Measurements from ENCODE around the gene THSD4.

THSD4 gene

GRCh38 chr15:71811036-71811736 lies 695.9 kb downstream of the THSD4 start:
- H3K36me3 Mint-ChIP-seq (ENCODE audit: low read depth), result no peaks in the 10 kb centered on the region
- H3K4me1 Mint-ChIP-seq (ENCODE audit: low read depth), result no peaks in the 10 kb centered on the region
- H3K27me3 Mint-ChIP-seq, result no peaks in the 10 kb centered on the region
- H3K27ac Mint-ChIP-seq, result no peak overlapping the region
- H3K4me3 Mint-ChIP-seq, result no peak overlapping the region
- H3K9me3 Mint-ChIP-seq, result no peaks in the 10 kb centered on the region
- intact Hi-C loops (cut with micrococcal nuclease), result no loop called here

GRCh38 chr15:71811752-71812735 lies 696.8 kb downstream of the THSD4 start:
- intact Hi-C loops (cut with micrococcal nuclease), result no loop called here
- no peaks in the 10 kb centered on the region for H3K9me3 Mint-ChIP-seq
- H3K27me3 Mint-ChIP-seq, result no peaks in the 10 kb centered on the region
- H3K4me1 Mint-ChIP-seq (ENCODE audit: low read depth), result no peaks in the 10 kb centered on the region
- no peak overlapping the region for H3K4me3 Mint-ChIP-seq
- no peaks in the 10 kb centered on the region for H3K36me3 Mint-ChIP-seq (ENCODE audit: low read depth)
- no peak overlapping the region for H3K27ac Mint-ChIP-seq

DNA sequence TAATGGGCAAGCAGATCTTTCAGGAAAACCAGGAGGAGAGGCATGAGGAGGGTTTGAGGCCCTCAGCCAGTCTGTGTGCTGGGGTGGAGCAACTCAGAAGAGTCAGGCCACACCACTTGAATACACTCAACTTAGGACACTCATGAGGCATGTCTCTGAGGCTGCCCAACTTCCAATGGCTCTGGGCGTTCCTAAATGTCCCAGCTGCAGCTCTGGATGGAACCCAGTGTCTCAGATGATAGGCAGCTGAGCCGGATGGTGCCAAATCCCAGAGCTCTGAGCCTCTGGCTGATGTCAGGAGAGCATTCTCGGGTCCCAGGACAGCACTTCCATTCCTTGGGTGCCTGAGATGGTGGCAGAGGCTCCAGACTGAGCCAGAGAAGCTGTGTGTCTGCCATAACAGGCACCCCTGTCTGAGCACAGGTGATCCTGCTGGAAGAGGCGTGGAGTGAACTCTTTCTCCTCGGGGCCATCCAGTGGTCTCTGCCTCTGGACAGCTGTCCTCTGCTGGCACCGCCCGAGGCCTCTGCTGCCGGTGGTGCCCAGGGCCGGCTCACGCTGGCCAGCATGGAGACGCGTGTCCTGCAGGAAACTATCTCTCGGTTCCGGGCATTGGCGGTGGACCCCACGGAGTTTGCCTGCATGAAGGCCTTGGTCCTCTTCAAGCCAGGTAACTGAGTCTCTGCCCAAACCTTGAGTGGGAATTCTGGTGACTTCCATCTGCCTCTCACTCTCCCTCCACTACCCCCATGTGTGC lies 697.9 kb downstream of the THSD4 start:
- H3K4me1 Mint-ChIP-seq (ENCODE audit: low read depth), result no peaks in the 10 kb centered on the region
- peaks cover 9% of the 10 kb centered on the region for H3K9me3 Mint-ChIP-seq
- H3K27me3 Mint-ChIP-seq, result no peaks in the 10 kb centered on the region
- H3K27ac Mint-ChIP-seq, result no peak overlapping the region
- H3K36me3 Mint-ChIP-seq (ENCODE audit: low read depth), result no peaks in the 10 kb centered on the region
- no peak overlapping the region for H3K4me3 Mint-ChIP-seq
- intact Hi-C loops (cut with micrococcal nuclease), result no loop called here

DNA sequence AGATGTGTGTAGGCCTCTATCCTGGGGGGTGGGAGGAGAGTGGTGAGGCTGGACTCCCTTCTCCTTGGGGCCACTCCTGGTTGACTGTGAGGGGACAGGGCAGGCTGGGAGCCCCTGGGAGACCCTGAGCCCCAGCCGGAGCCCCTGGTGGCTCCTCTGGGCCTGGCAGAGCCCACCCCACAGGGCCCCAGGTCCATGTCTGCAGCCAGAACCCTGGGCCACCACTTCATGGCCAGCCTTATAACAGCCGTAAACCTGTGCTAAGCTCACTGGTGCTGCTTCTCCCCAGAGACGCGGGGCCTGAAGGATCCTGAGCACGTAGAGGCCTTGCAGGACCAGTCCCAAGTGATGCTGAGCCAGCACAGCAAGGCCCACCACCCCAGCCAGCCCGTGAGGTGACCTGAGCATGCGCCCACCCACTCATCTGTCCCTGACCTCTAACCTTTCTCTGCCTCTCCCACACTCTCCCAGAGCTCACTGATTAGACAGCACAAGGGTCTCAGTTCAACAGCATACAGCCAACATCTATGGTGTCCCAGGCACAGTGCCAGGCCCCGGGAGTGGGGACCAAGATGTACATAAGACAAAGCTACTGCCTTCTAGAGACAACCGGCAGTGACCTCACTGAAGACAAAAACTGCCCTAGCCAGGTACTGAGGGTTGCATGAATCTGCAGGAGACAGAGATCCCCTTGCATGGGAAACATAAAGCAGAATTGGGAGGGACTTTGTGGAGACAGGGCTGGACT lies 698.6 kb downstream of the THSD4 start:
- Mint-ChIP-seq H3K4me1 (ENCODE audit: low read depth) (no peaks in the 10 kb centered on the region), H3K27me3 (no peaks in the 10 kb centered on the region), H3K4me3 (no peak overlapping the region), H3K27ac (no peak overlapping the region), H3K36me3 (ENCODE audit: low read depth) (no peaks in the 10 kb centered on the region), H3K9me3 (peaks cover 15% of the 10 kb centered on the region)
- intact Hi-C loops (cut with micrococcal nuclease), result no loop called here

- H3K4me1 Mint-ChIP-seq (ENCODE audit: low read depth), result no peaks in the 10 kb centered on the region
- H3K27ac Mint-ChIP-seq, result no peak overlapping the region
- H3K27me3 Mint-ChIP-seq, result no peaks in the 10 kb centered on the region
- peaks cover 28% of the 10 kb centered on the region for H3K9me3 Mint-ChIP-seq
- intact Hi-C loops (cut with micrococcal nuclease), result no loop called here
- no peaks in the 10 kb centered on the region for H3K36me3 Mint-ChIP-seq (ENCODE audit: low read depth)
- no peak overlapping the region for H3K4me3 Mint-ChIP-seq
Measured at GRCh38 chr15:71815301-71815700, 700.0 kb downstream of the THSD4 start.

- Mint-ChIP-seq H3K36me3 (ENCODE audit: low read depth) (peaks cover 10% of the 10 kb centered on the region), H3K9me3 (peaks cover 48% of the 10 kb centered on the region), H3K4me3 (no peak overlapping the region), H3K27me3 (no peaks in the 10 kb centered on the region), H3K4me1 (ENCODE audit: low read depth) (no peaks in the 10 kb centered on the region), H3K27ac (no peak overlapping the region)
- intact Hi-C loops (cut with micrococcal nuclease), result no loop called here
Measured at GRCh38 chr15:71817351-71817750, 702.1 kb downstream of the THSD4 start.

DNA sequence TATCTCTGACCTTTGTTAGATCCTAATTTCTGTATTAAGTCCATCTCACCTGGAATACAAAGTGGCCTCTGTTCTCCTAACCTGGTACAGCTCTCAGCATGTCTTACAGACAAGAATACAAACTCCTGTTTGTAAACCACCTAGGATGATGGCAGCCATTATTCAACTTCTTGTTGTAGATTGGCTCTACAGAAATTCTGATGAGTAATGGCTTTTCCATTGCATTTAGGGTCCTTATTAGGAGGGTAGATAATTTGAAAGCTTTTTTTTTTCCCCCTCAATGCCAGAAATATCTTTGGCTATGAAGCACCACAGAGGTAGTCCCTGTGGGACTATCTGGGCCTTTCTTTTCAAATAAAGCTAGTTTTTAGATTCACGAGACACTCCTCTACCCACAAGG lies 704.9 kb downstream of the THSD4 start:
- Mint-ChIP-seq H3K4me3 (no peak overlapping the region), H3K9me3 (peaks cover 68% of the 10 kb centered on the region)

GRCh38 chr15:71821547-71822129 lies 706.4 kb downstream of the THSD4 start:
- peaks cover 68% of the 10 kb centered on the region for H3K9me3 Mint-ChIP-seq
- no peaks in the 10 kb centered on the region for H3K4me1 Mint-ChIP-seq (ENCODE audit: low read depth)
- no peaks in the 10 kb centered on the region for H3K27me3 Mint-ChIP-seq
- no peak overlapping the region for H3K27ac Mint-ChIP-seq
- no peak overlapping the region for H3K4me3 Mint-ChIP-seq
- H3K36me3 Mint-ChIP-seq (ENCODE audit: low read depth), result peaks cover 48% of the 10 kb centered on the region
- intact Hi-C loops (cut with micrococcal nuclease), result no loop called here

More for the DNA sequence above, 704.9 kb downstream of the THSD4 start:
- Mint-ChIP-seq H3K27ac (no peak overlapping the region), H3K36me3 (ENCODE audit: low read depth) (peaks cover 33% of the 10 kb centered on the region), H3K4me1 (ENCODE audit: low read depth) (no peaks in the 10 kb centered on the region), H3K27me3 (no peaks in the 10 kb centered on the region)
- intact Hi-C loops (cut with micrococcal nuclease), result no loop called here

- Mint-ChIP-seq H3K4me1 (ENCODE audit: low read depth) (no peaks in the 10 kb centered on the region), H3K27me3 (no peaks in the 10 kb centered on the region), H3K36me3 (ENCODE audit: low read depth) (peaks cover 62% of the 10 kb centered on the region), H3K27ac (no peak overlapping the region), H3K4me3 (no peak overlapping the region), H3K9me3 (peaks cover 60% of the 10 kb centered on the region)
- intact Hi-C loops (cut with micrococcal nuclease), result no loop called here
Measured at GRCh38 chr15:71822890-71823630, 707.8 kb downstream of the THSD4 start.

GRCh38 chr15:71823801-71824200 lies 708.5 kb downstream of the THSD4 start:
- peaks cover 53% of the 10 kb centered on the region for H3K9me3 Mint-ChIP-seq
- no peak overlapping the region for H3K27ac Mint-ChIP-seq
- no peak overlapping the region for H3K4me3 Mint-ChIP-seq
- no peaks in the 10 kb centered on the region for H3K4me1 Mint-ChIP-seq (ENCODE audit: low read depth)
- intact Hi-C loops (cut with micrococcal nuclease), result no loop called here
- peaks cover 70% of the 10 kb centered on the region for H3K36me3 Mint-ChIP-seq (ENCODE audit: low read depth)
- H3K27me3 Mint-ChIP-seq, result no peaks in the 10 kb centered on the region

DNA sequence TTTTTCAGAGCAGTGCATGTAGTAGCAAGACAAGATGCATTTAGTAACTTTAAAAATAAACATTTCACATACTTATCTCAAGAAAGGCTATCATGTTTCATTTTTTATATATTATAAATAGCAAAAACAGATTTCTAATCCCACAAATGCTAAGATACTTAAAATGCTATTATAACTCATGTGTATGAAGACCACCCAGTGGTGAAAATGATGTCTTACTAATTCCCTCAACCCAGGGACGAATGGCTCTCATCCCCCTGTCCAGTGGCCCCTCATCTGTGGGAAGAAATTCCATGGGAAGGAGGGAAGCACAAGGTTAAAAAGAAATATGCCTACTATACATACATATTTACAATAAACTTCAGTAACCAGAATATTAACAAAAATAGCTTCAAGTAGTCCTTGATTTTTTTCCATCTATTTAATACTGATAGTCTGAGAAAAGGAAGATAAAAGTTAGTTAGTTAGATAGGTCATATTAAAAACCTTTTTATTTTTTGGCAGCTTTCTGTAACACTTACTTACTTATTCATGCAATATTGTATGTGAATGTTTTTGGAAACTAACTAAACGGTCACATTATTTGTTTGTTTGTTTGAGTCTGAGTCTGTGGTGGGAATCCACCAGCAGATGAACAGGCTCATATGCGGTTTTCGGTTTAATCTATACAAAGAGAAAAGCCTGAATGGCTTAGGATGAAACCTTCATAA lies 709.9 kb downstream of the THSD4 start:
- Mint-ChIP-seq H3K36me3 (ENCODE audit: low read depth) (peaks cover 83% of the 10 kb centered on the region), H3K27ac (no peak overlapping the region)
- intact Hi-C loops (cut with micrococcal nuclease), result no loop called here

GRCh38 chr15:71826196-71826595 lies 710.9 kb downstream of the THSD4 start:
- Mint-ChIP-seq H3K4me1 (ENCODE audit: low read depth) (peaks cover 5% of the 10 kb centered on the region), H3K27ac (no peak overlapping the region), H3K36me3 (ENCODE audit: low read depth) (peaks cover 85% of the 10 kb centered on the region), H3K27me3 (no peaks in the 10 kb centered on the region), H3K9me3 (peaks cover 31% of the 10 kb centered on the region), H3K4me3 (no peak overlapping the region)
- intact Hi-C loops (cut with micrococcal nuclease), result no loop called here

More for the DNA sequence above, 709.9 kb downstream of the THSD4 start:
- H3K4me3 Mint-ChIP-seq, result no peak overlapping the region
- no peaks in the 10 kb centered on the region for H3K27me3 Mint-ChIP-seq
- H3K9me3 Mint-ChIP-seq, result peaks cover 41% of the 10 kb centered on the region
- H3K4me1 Mint-ChIP-seq (ENCODE audit: low read depth), result peaks cover 4% of the 10 kb centered on the region
